ENCODE measurements around the gene ISL2.

The ISL2 gene

DNA sequence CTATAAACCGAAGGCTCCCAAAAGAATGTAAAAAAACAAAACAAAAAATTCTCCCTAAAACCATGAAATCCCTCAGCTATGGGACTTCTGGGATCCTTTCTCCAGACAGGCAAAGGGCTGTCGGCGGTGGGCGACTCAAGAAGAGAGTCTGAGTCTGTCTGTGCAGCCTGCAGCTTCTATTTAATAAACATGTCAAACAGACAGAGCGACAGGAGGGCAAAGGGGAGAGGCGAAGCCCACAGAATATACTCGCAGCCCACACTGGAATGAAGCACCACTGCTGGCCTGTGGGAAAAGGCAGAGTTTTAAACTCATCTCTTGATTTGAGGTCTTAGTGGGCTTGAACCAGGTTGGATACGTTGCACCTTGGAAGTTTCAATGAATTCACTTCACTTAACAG is 40.2 kb downstream of the ISL2 start:
- no peak for DNase-seq (ENCODE audit: low read depth, low spot score)

DNA sequence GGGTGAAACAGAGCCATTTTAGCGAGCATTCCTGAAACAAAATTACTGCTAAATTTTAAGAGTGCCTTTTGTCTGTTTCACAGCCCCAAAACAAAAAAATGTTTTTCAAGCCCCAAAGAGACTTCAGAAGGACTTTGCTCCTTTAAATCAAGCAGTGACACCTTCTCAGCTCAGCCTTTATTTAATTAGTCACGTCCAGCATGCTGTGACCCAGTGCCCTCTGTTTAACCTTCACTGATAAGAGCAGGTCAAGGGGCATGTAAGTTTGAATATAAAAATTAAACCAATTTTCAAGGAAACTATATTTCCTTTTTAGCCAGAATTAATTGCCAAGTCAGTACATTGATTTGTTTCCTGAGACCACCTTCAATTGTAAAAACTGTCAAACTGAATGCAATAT is 40.6 kb downstream of the ISL2 start:
- no peak for DNase-seq (ENCODE audit: low read depth, low spot score)

GRCh38 chr15:76377751-76378150 is 41.2 kb downstream of the ISL2 start:
- no peak for DNase-seq (ENCODE audit: low read depth, low spot score)

- DNase-seq (ENCODE audit: low read depth, low spot score), result no peak
Measured at GRCh38 chr15:76378691-76379090, 42.1 kb downstream of the ISL2 start.

- DNase-seq (ENCODE audit: low read depth, low spot score), result no peak
Measured at GRCh38 chr15:76380249-76380648, 43.7 kb downstream of the ISL2 start.

DNA sequence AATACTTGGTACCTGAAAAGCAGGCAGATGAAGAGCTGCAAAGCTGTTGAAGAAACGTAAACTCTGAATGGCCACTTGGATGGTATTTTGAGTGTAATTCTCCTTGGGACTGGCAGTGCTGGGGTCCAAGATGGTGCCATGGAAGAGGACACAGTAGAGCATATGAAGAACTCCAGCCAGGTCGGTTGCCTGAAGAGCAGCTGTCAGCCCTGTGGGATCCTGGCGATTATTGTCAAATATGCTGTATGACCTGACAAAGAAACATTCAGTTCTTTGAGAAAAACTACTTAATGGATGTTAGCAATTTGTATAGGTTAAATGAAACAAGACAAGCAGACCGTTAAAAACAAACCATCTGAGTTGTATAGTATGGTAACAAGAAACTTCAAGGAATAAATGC is 44.8 kb downstream of the ISL2 start:
- no peak for DNase-seq (ENCODE audit: low read depth, low spot score)

- DNase-seq (ENCODE audit: low read depth, low spot score), result no peak
Measured at GRCh38 chr15:76382987-76383728, 46.6 kb downstream of the ISL2 start.

DNA sequence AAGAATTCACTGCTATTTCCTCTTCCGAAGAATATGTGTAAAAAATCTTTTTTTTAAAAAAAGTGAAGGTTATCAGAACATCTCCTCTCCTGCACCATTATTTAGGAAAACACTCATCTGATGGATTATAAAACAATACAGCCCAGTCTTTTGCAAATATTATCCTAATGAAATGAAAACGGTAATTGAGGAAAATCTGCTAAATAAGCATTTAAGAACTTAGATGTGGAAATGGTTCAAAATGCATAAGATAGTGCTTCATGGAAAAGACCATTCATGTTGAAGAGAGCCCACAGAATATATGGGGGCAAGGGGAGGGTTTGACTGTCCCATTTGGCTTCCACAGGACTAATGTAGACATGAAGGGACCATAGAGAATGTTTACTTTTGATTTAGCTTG is 47.8 kb downstream of the ISL2 start:
- DNase-seq (ENCODE audit: low read depth, low spot score), result no peak

- no peak for DNase-seq (ENCODE audit: low read depth, low spot score)
Measured at GRCh38 chr15:76386178-76386577, 49.6 kb downstream of the ISL2 start.

DNA sequence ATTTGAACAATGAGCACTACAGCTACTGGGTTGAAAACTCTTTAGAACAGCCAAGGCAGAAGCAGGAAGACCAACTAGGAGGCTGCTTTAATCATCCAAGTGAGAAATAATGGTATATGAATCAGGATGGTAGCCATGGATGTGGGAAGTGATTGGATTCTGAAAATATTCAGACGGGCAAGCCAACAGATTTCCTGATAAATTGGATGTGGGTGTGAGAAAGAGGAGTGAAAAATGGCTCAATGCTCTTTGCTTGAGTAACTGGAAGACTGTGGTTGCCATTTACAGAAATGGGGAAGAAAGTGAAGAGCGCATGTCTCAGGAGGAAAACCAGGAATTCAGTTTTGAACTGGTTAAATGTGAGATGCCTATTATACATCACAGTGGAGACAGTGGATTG is 50.4 kb downstream of the ISL2 start:
- DNase-seq (ENCODE audit: low read depth, low spot score), result no peak

GRCh38 chr15:76390571-76390970 is 54.0 kb downstream of the ISL2 start:
- DNase-seq (ENCODE audit: low read depth, low spot score), result no peak

DNA sequence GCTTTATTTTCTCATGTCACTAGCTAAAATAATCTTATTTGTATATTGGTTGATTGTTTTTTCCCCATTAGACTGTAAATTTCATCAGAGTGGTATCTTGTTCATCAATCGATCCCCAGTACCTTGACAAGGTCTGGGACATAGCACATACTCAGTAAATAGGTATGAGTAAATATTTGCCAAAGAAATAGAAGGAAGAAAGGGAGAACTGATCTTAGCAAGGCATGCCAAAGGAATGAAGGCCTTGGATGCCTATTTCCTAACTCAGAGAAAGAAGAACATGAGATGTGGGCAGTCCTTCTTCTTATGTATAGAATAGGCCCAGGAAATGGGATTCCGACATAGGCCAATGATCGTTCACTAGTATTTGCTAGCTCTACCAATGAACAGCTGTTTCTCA is 54.7 kb downstream of the ISL2 start:
- DNase-seq (ENCODE audit: low read depth, low spot score), result no peak

GRCh38 chr15:76391847-76392246 is 55.3 kb downstream of the ISL2 start:
- DNase-seq (ENCODE audit: low read depth, low spot score), result no peak
